Glutamatergic neuron (in vitro differentiated cells): Measurements from ENCODE around the gene KCNC1. TPM values are rescaled to one million over a fixed set of nuclear protein-coding genes. Genes with fewer than 3 reads are reported as not detected.
A peak's percentile ranks its signal among the peaks of the same experiment; 100 is the strongest.

Experiments used
- DNase-seq: peaks from one replicate; pipeline ENCODE4 v3.0.0; 2022
- H3K27ac Mint-ChIP-seq: one replicate; pipeline ENCODE4 v1.8.0; 2020; ENCODE audit warnings: mild to moderate bottlenecking, mixed read lengths, inconsistent platforms; ENCODE audit not compliant: unreplicated experiment
- H3K27me3 Mint-ChIP-seq: one replicate; pipeline ENCODE4 v1.8.0; 2020; ENCODE audit warnings: mild to moderate bottlenecking, moderate library complexity, mixed read lengths, inconsistent platforms; ENCODE audit not compliant: unreplicated experiment
- H3K36me3 Mint-ChIP-seq: one replicate; pipeline ENCODE4 v1.8.0; 2020; ENCODE audit warnings: mild to moderate bottlenecking, mixed read lengths, inconsistent platforms; ENCODE audit not compliant: unreplicated experiment
- H3K4me1 Mint-ChIP-seq: one replicate; pipeline ENCODE4 v1.8.0; 2020; ENCODE audit warnings: mild to moderate bottlenecking, low read depth, mixed read lengths, inconsistent platforms; ENCODE audit not compliant: unreplicated experiment
- H3K4me3 Mint-ChIP-seq: one replicate; pipeline ENCODE4 v1.8.0; 2020; ENCODE audit warnings: mild to moderate bottlenecking, mixed read lengths, inconsistent platforms; ENCODE audit not compliant: unreplicated experiment
- H3K9me3 Mint-ChIP-seq: one replicate; pipeline ENCODE4 v1.8.0; 2020; ENCODE audit warnings: mild to moderate bottlenecking, moderate library complexity, mixed read lengths, inconsistent platforms; ENCODE audit not compliant: unreplicated experiment
- total RNA-seq: library from RNA; stranded (reverse); fragmentation: NEBNext Ultra II Directional; extraction: Animal tissue kit (Norgen Biotek cat#: 25700); gene quantifications from one replicate; pipeline ENCODE4 v1.2.1, GENCODE V29; 2021; ENCODE audit not compliant: unreplicated experiment
- TF ChIP-seq, protein P1 (sequence below): fragments of 200-600 bp; sonication (generic); IDR thresholded peaks from one replicate; pipeline ENCODE4 v1.5.0; 2021; ENCODE audit not compliant: partially characterized antibody, unreplicated experiment

Gene KCNC1
- total RNA-seq, 1 donor from 2014 or later: 12.6 TPM

DNA sequence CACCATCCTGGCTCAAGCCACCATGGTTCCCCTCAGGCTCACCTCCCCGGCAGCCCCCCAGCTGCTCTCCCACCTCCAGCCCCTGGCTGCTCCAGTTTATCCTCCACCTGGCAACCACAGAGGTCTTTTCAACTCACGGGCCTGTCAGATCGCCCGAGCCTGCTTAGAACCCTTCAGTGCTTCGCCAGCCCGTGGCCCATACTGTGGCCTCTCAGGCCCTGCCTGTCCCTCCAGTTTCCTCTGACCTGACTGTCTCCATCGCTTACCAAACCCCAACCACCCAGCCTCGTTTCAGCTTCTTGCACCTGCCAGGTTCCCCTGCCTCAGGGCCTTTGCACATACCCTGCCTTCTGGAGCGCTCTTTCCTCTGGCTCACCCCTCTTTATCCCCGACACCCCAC lies 6.9 kb downstream of the KCNC1 start:
- DNase-seq: peak; percentile 9

DNA sequence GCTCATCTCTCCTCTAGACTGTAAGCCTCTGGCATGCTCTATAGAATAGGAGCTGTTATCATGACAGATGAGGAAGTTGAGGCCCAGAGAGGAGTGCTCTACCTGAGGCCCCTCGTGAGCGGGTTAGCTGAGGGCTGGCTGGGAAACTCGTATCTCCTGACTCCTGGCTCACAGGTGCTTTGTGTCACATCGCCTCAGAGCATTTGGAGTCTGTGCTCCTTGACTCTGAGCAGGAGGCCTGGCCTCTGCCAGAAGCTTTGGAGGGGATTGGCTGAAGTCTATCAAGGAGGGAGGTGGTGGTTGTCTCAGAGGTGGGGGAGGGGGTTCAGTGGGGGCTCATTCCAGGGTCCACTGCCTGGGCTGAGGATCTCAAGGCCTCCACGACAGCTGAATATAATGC lies 7.4 kb downstream of the KCNC1 start:
- Mint-ChIP-seq H3K36me3 (no peaks in the 10 kb centered on the region), H3K27me3 (peaks cover 5% of the 10 kb centered on the region), H3K9me3 (peaks cover 2% of the 10 kb centered on the region), H3K4me1 (peaks cover 8% of the 10 kb centered on the region), H3K27ac (no peak overlapping the region), H3K4me3 (no peak overlapping the region)
- TF ChIP-seq, protein P1, sequence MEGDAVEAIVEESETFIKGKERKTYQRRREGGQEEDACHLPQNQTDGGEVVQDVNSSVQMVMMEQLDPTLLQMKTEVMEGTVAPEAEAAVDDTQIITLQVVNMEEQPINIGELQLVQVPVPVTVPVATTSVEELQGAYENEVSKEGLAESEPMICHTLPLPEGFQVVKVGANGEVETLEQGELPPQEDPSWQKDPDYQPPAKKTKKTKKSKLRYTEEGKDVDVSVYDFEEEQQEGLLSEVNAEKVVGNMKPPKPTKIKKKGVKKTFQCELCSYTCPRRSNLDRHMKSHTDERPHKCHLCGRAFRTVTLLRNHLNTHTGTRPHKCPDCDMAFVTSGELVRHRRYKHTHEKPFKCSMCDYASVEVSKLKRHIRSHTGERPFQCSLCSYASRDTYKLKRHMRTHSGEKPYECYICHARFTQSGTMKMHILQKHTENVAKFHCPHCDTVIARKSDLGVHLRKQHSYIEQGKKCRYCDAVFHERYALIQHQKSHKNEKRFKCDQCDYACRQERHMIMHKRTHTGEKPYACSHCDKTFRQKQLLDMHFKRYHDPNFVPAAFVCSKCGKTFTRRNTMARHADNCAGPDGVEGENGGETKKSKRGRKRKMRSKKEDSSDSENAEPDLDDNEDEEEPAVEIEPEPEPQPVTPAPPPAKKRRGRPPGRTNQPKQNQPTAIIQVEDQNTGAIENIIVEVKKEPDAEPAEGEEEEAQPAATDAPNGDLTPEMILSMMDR: no peak
- peak; percentile 10 for DNase-seq

More for the DNA sequence above, 6.9 kb downstream of the KCNC1 start:
- Mint-ChIP-seq H3K9me3 (peaks cover 5% of the 10 kb centered on the region), H3K36me3 (peaks cover 4% of the 10 kb centered on the region), H3K27me3 (peaks cover 9% of the 10 kb centered on the region), H3K27ac (no peak overlapping the region), H3K4me1 (peaks cover 12% of the 10 kb centered on the region), H3K4me3 (no peak overlapping the region)
- TF ChIP-seq, protein P1: no peak

DNA sequence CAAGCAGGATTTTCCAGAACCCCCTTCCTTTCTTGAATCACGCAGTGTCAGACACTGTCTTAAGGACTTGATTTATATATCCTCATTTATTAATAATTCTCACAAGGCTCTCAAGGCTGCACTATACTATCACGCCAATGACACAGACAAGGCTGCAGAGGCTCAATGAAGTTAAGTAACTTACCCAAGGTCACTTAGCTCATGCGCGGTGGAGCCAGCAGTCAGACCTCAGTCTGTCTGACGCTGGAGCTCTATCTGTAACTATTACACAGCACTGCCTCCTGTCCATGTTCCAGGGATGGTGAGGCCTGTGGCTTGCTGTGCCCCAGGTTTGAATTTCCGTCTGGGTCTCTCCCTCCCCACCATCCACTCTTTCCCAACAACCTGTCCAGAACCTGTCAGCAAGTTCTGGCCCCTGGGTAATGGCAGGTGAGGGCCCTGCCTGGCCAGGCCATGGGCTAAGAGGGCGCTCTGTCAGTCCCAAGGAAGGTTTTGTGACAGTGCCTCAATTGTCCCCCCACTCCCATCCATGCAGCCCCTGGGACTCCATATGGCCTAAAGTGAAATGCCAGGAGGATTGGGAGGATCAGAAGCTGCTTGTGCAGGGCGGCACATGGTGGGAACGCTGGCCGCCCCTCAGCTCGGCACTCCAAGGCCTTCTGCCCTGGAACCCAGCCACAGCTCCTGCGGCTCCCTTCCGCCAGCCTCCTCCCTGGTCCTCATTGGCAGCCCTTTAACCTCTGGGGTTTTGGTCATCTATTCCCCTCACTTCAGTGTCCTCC lies 8.6 kb downstream of the KCNC1 start:
- DNase-seq: peak; percentile 12
- TF ChIP-seq, protein P1: no peak
- peaks cover 6% of the 10 kb centered on the region for H3K4me1 Mint-ChIP-seq
- no peak overlapping the region for H3K27ac Mint-ChIP-seq
- peaks cover 2% of the 10 kb centered on the region for H3K9me3 Mint-ChIP-seq
- no peaks in the 10 kb centered on the region for H3K36me3 Mint-ChIP-seq
- H3K27me3 Mint-ChIP-seq: peaks cover 5% of the 10 kb centered on the region
- no peak overlapping the region for H3K4me3 Mint-ChIP-seq

DNA sequence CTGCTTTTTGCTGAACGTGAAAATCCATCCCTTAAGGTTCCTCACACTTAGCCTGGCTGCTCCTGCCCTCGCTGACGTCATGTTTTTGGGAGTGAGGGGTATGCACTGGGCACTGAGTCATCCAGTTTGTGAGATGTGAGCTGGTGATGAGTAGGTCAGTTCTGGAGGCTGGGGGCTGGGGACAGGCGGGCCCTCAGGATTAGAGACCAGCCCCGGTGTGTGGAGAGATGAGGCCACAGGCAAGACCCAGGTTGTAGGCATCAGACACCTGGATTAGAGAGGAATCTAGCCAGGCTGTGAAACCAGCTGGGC lies 9.2 kb downstream of the KCNC1 start:
- TF ChIP-seq, protein P1: no peak
- Mint-ChIP-seq H3K36me3 (no peaks in the 10 kb centered on the region), H3K27me3 (peaks cover 5% of the 10 kb centered on the region), H3K27ac (no peak overlapping the region), H3K4me1 (peaks cover 6% of the 10 kb centered on the region), H3K9me3 (peaks cover 2% of the 10 kb centered on the region), H3K4me3 (no peak overlapping the region)
- DNase-seq: peak; percentile 4

DNA sequence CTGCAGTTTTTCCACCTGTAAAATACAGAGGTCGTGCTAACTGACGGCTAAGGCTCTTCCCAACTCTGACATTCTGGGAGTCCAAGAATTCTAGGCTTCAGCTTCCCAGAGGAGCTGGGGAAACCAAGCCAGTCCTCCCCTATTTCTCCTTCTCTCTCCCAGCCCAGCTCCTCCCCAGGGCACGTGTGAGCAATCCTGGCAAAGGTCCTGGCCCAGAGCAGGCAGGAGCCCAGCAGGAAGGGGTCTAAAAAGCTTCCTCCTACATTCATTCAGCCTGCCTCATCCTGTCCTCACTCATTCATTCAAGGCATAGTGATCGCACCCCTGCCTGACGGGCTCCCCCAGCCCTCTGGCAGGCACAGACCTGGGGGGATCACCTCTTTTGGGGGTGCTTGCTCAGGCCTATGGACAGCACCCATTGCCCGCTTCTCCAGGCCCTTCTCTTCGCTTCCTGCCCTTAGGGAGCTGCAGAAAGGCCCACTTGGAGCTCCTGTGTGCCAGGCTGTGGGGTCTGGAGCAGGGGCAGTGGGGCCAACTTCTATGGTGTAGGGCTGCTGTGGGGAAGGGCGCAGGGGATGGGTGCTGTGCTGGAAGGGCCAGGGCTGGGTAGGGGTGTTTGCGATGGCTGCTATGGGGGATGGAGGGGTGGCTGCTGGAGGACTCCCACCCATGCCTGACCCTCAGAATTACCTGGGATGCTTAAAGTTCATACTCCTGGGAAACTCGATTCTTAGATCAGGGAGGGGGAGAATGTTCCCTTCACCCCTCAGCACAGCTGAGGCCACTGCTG lies 9.8 kb downstream of the KCNC1 start:
- TF ChIP-seq, protein P1: no peak
- Mint-ChIP-seq H3K9me3 (peaks cover 2% of the 10 kb centered on the region), H3K27me3 (peaks cover 5% of the 10 kb centered on the region), H3K36me3 (no peaks in the 10 kb centered on the region), H3K27ac (no peak overlapping the region), H3K4me3 (no peak overlapping the region), H3K4me1 (peaks cover 8% of the 10 kb centered on the region)
- DNase-seq: peak; percentile 9
